ENCODE data around the gene RADX. TPM values are rescaled to one million over a fixed set of nuclear protein-coding genes. Genes with fewer than 3 reads are reported as not detected.

The RADX gene
- total and polyA plus RNA-seq, 2 experiments from 2014 or later, result 1.9 to 6.7 TPM

DNA sequence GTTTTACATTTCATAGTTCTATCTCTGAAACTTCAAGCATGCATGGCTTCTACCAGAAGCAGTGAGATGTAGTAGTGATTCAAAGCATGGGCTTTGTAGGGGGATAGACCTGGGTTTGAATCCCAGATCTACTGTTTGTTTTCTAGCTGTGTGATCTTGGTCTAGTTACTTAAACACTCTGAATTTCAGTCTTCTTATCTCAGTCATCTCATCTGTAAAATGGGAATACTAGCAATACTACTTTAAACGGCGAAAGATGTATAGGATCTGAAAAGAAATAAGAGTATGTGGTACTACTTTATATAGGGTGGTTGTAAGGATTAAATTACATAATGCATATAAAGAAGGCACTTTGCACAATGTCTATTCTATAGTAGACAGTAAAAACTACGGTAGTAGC, 94.7 kb downstream of the RADX start:
- no peaks in the 10 kb centered on the region for H3K9me3 Mint-ChIP-seq
- Histone ChIP-seq H2AFZ (no peak overlapping the region), H3K4me1 (ENCODE audit: insufficient read depth) (no peaks in the 10 kb centered on the region), H3F3A (replicated peaks; ENCODE audit: low read depth) (no peaks in the 10 kb centered on the region), H3K4me2 (no peak overlapping the region), H3K27me3 (ENCODE audit: insufficient read depth) (no peaks in the 10 kb centered on the region), H3K79me2 (replicated peaks; ENCODE audit: insufficient read depth) (no peaks in the 10 kb centered on the region), H3K9me2 (ENCODE audit: insufficient read depth) (no peaks in the 10 kb centered on the region), H4K20me1 (replicated peaks; ENCODE audit: insufficient read depth) (no peaks in the 10 kb centered on the region), H3K4me3 (no peak overlapping the region), H3K36me3 (ENCODE audit: insufficient read depth) (no peaks in the 10 kb centered on the region), H3K27ac (ENCODE audit: low read depth) (no peak overlapping the region)
- no peak overlapping the region for H3K4me3 Mint-ChIP-seq
- H3K27ac Mint-ChIP-seq, result no peak overlapping the region
- H3K36me3 Mint-ChIP-seq (ENCODE audit: low read depth), result no peaks in the 10 kb centered on the region
- no peak for ATAC-seq
- no peak for DNase-seq (ENCODE audit: low spot score)
- TF ChIP-seq NANOG (IDR thresholded peaks at IDR 0.05; ENCODE audit: borderline replicate concordance) (no peak), CREB1 (CRISPR knock-in tag; IDR thresholded peaks at IDR 0.05; ENCODE audit: low read depth) (no peak), POLR2AphosphoS5 (IDR thresholded peaks at IDR 0.05; ENCODE audit: low read depth) (no peak), ZNF331 (CRISPR knock-in tag; IDR thresholded peaks at IDR 0.05; ENCODE audit: low read depth) (no peak), EZH2 (IDR thresholded peaks at IDR 0.05; ENCODE audit: low read depth, unreplicated experiment) (no peak), EZH2phosphoT487 (IDR thresholded peaks at IDR 0.05; ENCODE audit: unreplicated experiment) (no peak), ZNF114 (CRISPR knock-in tag; IDR thresholded peaks at IDR 0.05) (no peak), STAT1 (IDR thresholded peaks at IDR 0.05; ENCODE audit: unreplicated experiment) (no peak), JUNB (IDR thresholded peaks at IDR 0.05; ENCODE audit: unreplicated experiment) (no peak)
- TF ChIP-seq, protein P1, sequence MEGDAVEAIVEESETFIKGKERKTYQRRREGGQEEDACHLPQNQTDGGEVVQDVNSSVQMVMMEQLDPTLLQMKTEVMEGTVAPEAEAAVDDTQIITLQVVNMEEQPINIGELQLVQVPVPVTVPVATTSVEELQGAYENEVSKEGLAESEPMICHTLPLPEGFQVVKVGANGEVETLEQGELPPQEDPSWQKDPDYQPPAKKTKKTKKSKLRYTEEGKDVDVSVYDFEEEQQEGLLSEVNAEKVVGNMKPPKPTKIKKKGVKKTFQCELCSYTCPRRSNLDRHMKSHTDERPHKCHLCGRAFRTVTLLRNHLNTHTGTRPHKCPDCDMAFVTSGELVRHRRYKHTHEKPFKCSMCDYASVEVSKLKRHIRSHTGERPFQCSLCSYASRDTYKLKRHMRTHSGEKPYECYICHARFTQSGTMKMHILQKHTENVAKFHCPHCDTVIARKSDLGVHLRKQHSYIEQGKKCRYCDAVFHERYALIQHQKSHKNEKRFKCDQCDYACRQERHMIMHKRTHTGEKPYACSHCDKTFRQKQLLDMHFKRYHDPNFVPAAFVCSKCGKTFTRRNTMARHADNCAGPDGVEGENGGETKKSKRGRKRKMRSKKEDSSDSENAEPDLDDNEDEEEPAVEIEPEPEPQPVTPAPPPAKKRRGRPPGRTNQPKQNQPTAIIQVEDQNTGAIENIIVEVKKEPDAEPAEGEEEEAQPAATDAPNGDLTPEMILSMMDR (conservative IDR thresholded peaks at IDR 0.05; ENCODE audit: low read depth in 2 of 2), result no peak
- TF ChIP-seq, protein P2, sequence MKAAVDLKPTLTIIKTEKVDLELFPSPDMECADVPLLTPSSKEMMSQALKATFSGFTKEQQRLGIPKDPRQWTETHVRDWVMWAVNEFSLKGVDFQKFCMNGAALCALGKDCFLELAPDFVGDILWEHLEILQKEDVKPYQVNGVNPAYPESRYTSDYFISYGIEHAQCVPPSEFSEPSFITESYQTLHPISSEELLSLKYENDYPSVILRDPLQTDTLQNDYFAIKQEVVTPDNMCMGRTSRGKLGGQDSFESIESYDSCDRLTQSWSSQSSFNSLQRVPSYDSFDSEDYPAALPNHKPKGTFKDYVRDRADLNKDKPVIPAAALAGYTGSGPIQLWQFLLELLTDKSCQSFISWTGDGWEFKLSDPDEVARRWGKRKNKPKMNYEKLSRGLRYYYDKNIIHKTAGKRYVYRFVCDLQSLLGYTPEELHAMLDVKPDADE (IDR thresholded peaks at IDR 0.05), result no peak
- TF ChIP-seq, protein P3, sequence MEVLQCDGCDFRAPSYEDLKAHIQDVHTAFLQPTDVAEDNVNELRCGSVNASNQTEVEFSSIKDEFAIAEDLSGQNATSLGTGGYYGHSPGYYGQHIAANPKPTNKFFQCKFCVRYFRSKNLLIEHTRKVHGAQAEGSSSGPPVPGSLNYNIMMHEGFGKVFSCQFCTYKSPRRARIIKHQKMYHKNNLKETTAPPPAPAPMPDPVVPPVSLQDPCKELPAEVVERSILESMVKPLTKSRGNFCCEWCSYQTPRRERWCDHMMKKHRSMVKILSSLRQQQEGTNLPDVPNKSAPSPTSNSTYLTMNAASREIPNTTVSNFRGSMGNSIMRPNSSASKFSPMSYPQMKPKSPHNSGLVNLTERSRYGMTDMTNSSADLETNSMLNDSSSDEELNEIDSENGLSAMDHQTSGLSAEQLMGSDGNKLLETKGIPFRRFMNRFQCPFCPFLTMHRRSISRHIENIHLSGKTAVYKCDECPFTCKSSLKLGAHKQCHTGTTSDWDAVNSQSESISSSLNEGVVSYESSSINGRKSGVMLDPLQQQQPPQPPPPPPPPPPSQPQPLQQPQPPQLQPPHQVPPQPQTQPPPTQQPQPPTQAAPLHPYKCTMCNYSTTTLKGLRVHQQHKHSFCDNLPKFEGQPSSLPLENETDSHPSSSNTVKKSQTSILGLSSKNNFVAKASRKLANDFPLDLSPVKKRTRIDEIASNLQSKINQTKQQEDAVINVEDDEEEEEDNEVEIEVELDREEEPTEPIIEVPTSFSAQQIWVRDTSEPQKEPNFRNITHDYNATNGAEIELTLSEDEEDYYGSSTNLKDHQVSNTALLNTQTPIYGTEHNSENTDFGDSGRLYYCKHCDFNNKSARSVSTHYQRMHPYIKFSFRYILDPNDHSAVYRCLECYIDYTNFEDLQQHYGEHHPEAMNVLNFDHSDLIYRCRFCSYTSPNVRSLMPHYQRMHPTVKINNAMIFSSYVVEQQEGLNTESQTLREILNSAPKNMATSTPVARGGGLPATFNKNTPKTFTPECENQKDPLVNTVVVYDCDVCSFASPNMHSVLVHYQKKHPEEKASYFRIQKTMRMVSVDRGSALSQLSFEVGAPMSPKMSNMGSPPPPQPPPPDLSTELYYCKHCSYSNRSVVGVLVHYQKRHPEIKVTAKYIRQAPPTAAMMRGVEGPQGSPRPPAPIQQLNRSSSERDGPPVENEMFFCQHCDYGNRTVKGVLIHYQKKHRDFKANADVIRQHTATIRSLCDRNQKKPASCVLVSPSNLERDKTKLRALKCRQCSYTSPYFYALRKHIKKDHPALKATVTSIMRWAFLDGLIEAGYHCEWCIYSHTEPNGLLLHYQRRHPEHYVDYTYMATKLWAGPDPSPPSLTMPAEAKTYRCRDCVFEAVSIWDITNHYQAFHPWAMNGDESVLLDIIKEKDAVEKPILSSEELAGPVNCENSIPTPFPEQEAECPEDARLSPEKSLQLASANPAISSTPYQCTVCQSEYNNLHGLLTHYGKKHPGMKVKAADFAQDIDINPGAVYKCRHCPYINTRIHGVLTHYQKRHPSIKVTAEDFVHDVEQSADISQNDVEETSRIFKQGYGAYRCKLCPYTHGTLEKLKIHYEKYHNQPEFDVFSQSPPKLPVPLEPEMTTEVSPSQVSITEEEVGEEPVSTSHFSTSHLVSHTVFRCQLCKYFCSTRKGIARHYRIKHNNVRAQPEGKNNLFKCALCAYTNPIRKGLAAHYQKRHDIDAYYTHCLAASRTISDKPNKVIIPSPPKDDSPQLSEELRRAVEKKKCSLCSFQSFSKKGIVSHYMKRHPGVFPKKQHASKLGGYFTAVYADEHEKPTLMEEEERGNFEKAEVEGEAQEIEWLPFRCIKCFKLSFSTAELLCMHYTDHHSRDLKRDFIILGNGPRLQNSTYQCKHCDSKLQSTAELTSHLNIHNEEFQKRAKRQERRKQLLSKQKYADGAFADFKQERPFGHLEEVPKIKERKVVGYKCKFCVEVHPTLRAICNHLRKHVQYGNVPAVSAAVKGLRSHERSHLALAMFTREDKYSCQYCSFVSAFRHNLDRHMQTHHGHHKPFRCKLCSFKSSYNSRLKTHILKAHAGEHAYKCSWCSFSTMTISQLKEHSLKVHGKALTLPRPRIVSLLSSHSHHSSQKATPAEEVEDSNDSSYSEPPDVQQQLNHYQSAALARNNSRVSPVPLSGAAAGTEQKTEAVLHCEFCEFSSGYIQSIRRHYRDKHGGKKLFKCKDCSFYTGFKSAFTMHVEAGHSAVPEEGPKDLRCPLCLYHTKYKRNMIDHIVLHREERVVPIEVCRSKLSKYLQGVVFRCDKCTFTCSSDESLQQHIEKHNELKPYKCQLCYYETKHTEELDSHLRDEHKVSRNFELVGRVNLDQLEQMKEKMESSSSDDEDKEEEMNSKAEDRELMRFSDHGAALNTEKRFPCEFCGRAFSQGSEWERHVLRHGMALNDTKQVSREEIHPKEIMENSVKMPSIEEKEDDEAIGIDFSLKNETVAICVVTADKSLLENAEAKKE (CRISPR knock-in tag; IDR thresholded peaks at IDR 0.05), result no peak
- TF ChIP-seq, protein P4, sequence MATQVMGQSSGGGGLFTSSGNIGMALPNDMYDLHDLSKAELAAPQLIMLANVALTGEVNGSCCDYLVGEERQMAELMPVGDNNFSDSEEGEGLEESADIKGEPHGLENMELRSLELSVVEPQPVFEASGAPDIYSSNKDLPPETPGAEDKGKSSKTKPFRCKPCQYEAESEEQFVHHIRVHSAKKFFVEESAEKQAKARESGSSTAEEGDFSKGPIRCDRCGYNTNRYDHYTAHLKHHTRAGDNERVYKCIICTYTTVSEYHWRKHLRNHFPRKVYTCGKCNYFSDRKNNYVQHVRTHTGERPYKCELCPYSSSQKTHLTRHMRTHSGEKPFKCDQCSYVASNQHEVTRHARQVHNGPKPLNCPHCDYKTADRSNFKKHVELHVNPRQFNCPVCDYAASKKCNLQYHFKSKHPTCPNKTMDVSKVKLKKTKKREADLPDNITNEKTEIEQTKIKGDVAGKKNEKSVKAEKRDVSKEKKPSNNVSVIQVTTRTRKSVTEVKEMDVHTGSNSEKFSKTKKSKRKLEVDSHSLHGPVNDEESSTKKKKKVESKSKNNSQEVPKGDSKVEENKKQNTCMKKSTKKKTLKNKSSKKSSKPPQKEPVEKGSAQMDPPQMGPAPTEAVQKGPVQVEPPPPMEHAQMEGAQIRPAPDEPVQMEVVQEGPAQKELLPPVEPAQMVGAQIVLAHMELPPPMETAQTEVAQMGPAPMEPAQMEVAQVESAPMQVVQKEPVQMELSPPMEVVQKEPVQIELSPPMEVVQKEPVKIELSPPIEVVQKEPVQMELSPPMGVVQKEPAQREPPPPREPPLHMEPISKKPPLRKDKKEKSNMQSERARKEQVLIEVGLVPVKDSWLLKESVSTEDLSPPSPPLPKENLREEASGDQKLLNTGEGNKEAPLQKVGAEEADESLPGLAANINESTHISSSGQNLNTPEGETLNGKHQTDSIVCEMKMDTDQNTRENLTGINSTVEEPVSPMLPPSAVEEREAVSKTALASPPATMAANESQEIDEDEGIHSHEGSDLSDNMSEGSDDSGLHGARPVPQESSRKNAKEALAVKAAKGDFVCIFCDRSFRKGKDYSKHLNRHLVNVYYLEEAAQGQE (IDR thresholded peaks at IDR 0.05; ENCODE audit: unreplicated experiment), result no peak
- H3K27me3 Mint-ChIP-seq (ENCODE audit: insufficient read depth, low read depth, poor library complexity), result no peaks in the 10 kb centered on the region
- H3K4me1 Mint-ChIP-seq, result no peaks in the 10 kb centered on the region

Data from GM23338 (cell line).